Thyroid gland (tissue), 4 donors: Measurements from ENCODE around the gene LAMA2.

Experiments
- POLR2A ChIP-seq, 2 donors: fragments of 450-650 bp; IDR thresholded peaks; one replicate each; pipeline ENCODE4 v1.6.1; 2017; ENCODE audit warnings: antibody characterized with exemption in 2 of 2, mild to moderate bottlenecking in 2 of 2, moderate library complexity in 1 of 2
- TF ChIP-seq, protein P1 (sequence below), 6 experiments: fragments of 200-600 bp in 3 of 6; fragments of 450-650 bp in 3 of 6; sonication (generic) in 3 of 6; IDR thresholded peaks; one replicate each; pipeline ENCODE4 v1.5.1; 2016 to 2019; ENCODE audit warnings: antibody characterized with exemption in 6 of 6, mild to moderate bottlenecking in 2 of 6, inconsistent platforms in 1 of 6, moderate library complexity in 1 of 6

DNA sequence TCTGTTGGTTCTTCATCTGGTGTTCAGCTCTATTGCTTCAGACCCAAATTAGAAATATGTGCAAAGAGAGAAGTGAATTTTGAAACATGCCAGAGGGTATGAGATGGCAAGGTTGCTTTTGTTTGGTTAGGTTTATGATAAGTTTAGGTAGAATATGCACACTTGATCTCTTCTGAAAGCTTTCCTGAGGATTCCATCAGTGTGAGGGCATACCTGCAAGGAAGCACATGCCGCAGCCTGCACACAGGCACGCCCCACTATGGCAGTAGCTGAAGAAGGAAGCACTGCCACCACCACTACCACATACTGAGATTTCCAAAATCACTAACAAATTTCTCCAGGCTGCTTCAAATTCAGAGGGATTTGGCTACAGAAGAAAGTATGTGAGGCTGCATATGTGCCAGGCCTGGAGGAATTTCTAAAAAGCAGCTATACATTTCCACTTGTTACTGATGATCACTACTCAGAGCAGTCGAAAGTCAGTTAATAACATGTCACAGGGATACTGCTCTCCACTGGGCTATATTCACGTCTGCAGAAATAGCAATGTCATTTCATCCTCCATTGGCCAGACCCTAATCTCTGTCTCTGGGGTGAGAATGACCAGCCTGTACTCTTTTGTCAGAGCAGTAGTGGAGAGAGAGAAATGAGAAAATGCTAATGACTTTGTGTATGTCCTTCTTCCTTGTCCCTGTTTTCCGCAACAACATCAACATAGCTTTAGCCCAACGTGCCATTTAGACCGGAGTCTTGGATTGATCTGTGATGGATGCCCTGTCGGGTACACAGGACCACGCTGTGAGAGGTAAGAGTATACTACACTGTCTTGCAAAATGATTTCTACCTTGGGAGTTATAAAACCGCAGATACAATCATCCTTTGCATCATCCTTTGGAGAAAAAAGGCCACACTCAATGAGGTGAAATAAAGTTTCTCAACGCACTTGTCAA is 396.7 kb downstream of the LAMA2 start:
- TF ChIP-seq, protein P1, sequence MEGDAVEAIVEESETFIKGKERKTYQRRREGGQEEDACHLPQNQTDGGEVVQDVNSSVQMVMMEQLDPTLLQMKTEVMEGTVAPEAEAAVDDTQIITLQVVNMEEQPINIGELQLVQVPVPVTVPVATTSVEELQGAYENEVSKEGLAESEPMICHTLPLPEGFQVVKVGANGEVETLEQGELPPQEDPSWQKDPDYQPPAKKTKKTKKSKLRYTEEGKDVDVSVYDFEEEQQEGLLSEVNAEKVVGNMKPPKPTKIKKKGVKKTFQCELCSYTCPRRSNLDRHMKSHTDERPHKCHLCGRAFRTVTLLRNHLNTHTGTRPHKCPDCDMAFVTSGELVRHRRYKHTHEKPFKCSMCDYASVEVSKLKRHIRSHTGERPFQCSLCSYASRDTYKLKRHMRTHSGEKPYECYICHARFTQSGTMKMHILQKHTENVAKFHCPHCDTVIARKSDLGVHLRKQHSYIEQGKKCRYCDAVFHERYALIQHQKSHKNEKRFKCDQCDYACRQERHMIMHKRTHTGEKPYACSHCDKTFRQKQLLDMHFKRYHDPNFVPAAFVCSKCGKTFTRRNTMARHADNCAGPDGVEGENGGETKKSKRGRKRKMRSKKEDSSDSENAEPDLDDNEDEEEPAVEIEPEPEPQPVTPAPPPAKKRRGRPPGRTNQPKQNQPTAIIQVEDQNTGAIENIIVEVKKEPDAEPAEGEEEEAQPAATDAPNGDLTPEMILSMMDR (IDR thresholded peaks at IDR 0.05) = no peak
- no peak for TF ChIP-seq POLR2A (IDR thresholded peaks at IDR 0.05)
